BLaER1 (cell line): Measurements from ENCODE around the gene SYT1.
A peak's percentile ranks its signal among the peaks of the same experiment; 100 is the strongest.
"Not testable (repeated sequence)": the region's sequence is repeated elsewhere in the genome, so short reads cannot be mapped to it uniquely, and the experiment has no call there.

Source experiments
- H3K27ac ChIP-seq: shearing (Covaris generic); formaldehyde crosslinking; 2 replicates; pipeline ENCODE4 v1.8.1; 2022
- H3K27me3 ChIP-seq: shearing (Covaris generic); formaldehyde crosslinking; 2 replicates; pipeline ENCODE4 v1.8.1; 2022
- H3K36me3 ChIP-seq: shearing (Covaris generic); formaldehyde crosslinking; 2 replicates; pipeline ENCODE4 v1.8.1; 2022
- H3K4me1 ChIP-seq: shearing (Covaris generic); formaldehyde crosslinking; 2 replicates; pipeline ENCODE4 v1.8.1; 2022
- H3K4me2 ChIP-seq: shearing (Covaris generic); formaldehyde crosslinking; 2 replicates; pipeline ENCODE4 v1.8.1; 2022
- H3K4me3 ChIP-seq: shearing (Covaris generic); formaldehyde crosslinking; 2 replicates; pipeline ENCODE4 v1.8.1; 2022
- H3K9ac ChIP-seq: shearing (Covaris generic); formaldehyde crosslinking; 2 replicates; pipeline ENCODE4 v1.8.1; 2022
- H3K9me3 ChIP-seq: shearing (Covaris generic); formaldehyde crosslinking; 2 replicates; pipeline ENCODE4 v1.8.1; 2022
- H4K20me1 ChIP-seq: shearing (Covaris generic); formaldehyde crosslinking; 2 replicates; pipeline ENCODE4 v1.8.1; 2022
- Cebpa-rat ChIP-seq: shearing (Covaris generic); IDR thresholded peaks from 2 replicates; pipeline ENCODE4 v1.8.1; 2022

The SYT1 gene

GRCh38 chr12:78864403-78864869, at the start of gene SYT1:
Gene SYT1, plus strand, starts transcription at chr12:78864774.
- H3K9me3 ChIP-seq = no peaks in the 10 kb centered on the region
- peak within 1 kb of the TSS; percentile 82 for H3K9ac ChIP-seq
- H3K4me3 ChIP-seq = peak within 1 kb of the TSS; percentile 91
- H3K27me3 ChIP-seq = no peaks in the 10 kb centered on the region
- no peak for TF ChIP-seq Cebpa-rat
- no peaks in the 10 kb centered on the region for H3K36me3 ChIP-seq
- peak within 1 kb of the TSS; percentile 77 for H3K4me2 ChIP-seq
- peaks cover 51% of the 10 kb centered on the region for H3K4me1 ChIP-seq
- H3K27ac ChIP-seq = peak within 1 kb of the TSS; percentile 76
- H4K20me1 ChIP-seq = no peaks in the 10 kb centered on the region

GRCh38 chr12:78818487-78818886, 46.1 kb upstream of the SYT1 start:
- no peak overlapping the region for H3K27ac ChIP-seq
- H3K9ac ChIP-seq = no peak overlapping the region
- no peaks in the 10 kb centered on the region for H4K20me1 ChIP-seq
- H3K9me3 ChIP-seq = no peaks in the 10 kb centered on the region
- no peak overlapping the region for H3K4me2 ChIP-seq
- no peak for TF ChIP-seq Cebpa-rat
- H3K4me3 ChIP-seq = no peak overlapping the region
- H3K27me3 ChIP-seq = no peaks in the 10 kb centered on the region
- no peaks in the 10 kb centered on the region for H3K4me1 ChIP-seq
- H3K36me3 ChIP-seq = no peaks in the 10 kb centered on the region

GRCh38 chr12:78820946-78821345, 43.6 kb upstream of the SYT1 start:
- Histone ChIP-seq H3K27ac (no peak overlapping the region), H3K9ac (no peak overlapping the region), H3K27me3 (no peaks in the 10 kb centered on the region), H3K9me3 (no peaks in the 10 kb centered on the region), H3K4me3 (no peak overlapping the region), H4K20me1 (no peaks in the 10 kb centered on the region), H3K4me2 (no peak overlapping the region), H3K4me1 (no peaks in the 10 kb centered on the region), H3K36me3 (no peaks in the 10 kb centered on the region)
- TF ChIP-seq Cebpa-rat = no peak

- no peak overlapping the region for H3K9ac ChIP-seq
- TF ChIP-seq Cebpa-rat = no peak
- no peaks in the 10 kb centered on the region for H4K20me1 ChIP-seq
- no peaks in the 10 kb centered on the region for H3K9me3 ChIP-seq
- H3K4me3 ChIP-seq = no peak overlapping the region
- H3K27me3 ChIP-seq = no peaks in the 10 kb centered on the region
- H3K36me3 ChIP-seq = no peaks in the 10 kb centered on the region
- no peak overlapping the region for H3K27ac ChIP-seq
- no peaks in the 10 kb centered on the region for H3K4me1 ChIP-seq
- H3K4me2 ChIP-seq = no peak overlapping the region
Observed at GRCh38 chr12:78824918-78825317, 39.7 kb upstream of the SYT1 start.

GRCh38 chr12:78829690-78830089, 34.9 kb upstream of the SYT1 start:
- no peaks in the 10 kb centered on the region for H3K9me3 ChIP-seq

GRCh38 chr12:78835493-78835892, 29.1 kb upstream of the SYT1 start:
- Histone ChIP-seq H3K4me2 (no peak overlapping the region), H3K4me1 (no peaks in the 10 kb centered on the region), H3K9ac (no peak overlapping the region), H3K9me3 (no peaks in the 10 kb centered on the region), H3K27ac (no peak overlapping the region), H3K4me3 (no peak overlapping the region), H3K36me3 (no peaks in the 10 kb centered on the region), H4K20me1 (no peaks in the 10 kb centered on the region), H3K27me3 (no peaks in the 10 kb centered on the region)
- no peak for TF ChIP-seq Cebpa-rat

More at GRCh38 chr12:78829690-78830089, 34.9 kb upstream of the SYT1 start:
- H3K9ac ChIP-seq = no peak overlapping the region
- no peak for TF ChIP-seq Cebpa-rat
- no peak overlapping the region for H3K4me3 ChIP-seq
- H4K20me1 ChIP-seq = no peaks in the 10 kb centered on the region
- H3K36me3 ChIP-seq = no peaks in the 10 kb centered on the region
- no peaks in the 10 kb centered on the region for H3K4me1 ChIP-seq
- no peaks in the 10 kb centered on the region for H3K27me3 ChIP-seq
- H3K27ac ChIP-seq = no peak overlapping the region
- H3K4me2 ChIP-seq = no peak overlapping the region

GRCh38 chr12:78840518-78841019, 24.0 kb upstream of the SYT1 start:
- not testable (repeated sequence) for H3K4me3 ChIP-seq, H3K36me3 ChIP-seq

GRCh38 chr12:78853231-78853630, 11.3 kb upstream of the SYT1 start:
- Histone ChIP-seq H3K27me3 (no peaks in the 10 kb centered on the region), H3K36me3 (no peaks in the 10 kb centered on the region), H3K27ac (no peak overlapping the region), H4K20me1 (no peaks in the 10 kb centered on the region), H3K9ac (no peak overlapping the region), H3K9me3 (peaks cover 4% of the 10 kb centered on the region; the same call in 1 of the 2 replicates), H3K4me1 (no peaks in the 10 kb centered on the region), H3K4me2 (no peak overlapping the region), H3K4me3 (no peak overlapping the region)
- no peak for TF ChIP-seq Cebpa-rat

More at GRCh38 chr12:78840518-78841019, 24.0 kb upstream of the SYT1 start:
- not testable (repeated sequence) for H3K4me2 ChIP-seq, H3K9ac ChIP-seq, H3K27me3 ChIP-seq, H3K27ac ChIP-seq, H4K20me1 ChIP-seq, H3K4me1 ChIP-seq
- H3K9me3 ChIP-seq = peaks cover 16% of the 10 kb centered on the region

- TF ChIP-seq Cebpa-rat = no peak
- H3K9me3 ChIP-seq = no peaks in the 10 kb centered on the region
- peaks cover 44% of the 10 kb centered on the region for H3K4me1 ChIP-seq
- peak overlapping the region; percentile 77 for H3K4me2 ChIP-seq
- peak overlapping the region; percentile 77 for H3K9ac ChIP-seq
- H3K36me3 ChIP-seq = no peaks in the 10 kb centered on the region
- H3K27ac ChIP-seq = peak overlapping the region; percentile 76
- H4K20me1 ChIP-seq = no peaks in the 10 kb centered on the region
- H3K27me3 ChIP-seq = no peaks in the 10 kb centered on the region
- H3K4me3 ChIP-seq = peak overlapping the region; percentile 91
Observed at GRCh38 chr12:78863482-78864402, 832 bp upstream of the SYT1 start.

GRCh38 chr12:78864870-78865463, 393 bp downstream of the SYT1 start:
- Histone ChIP-seq H3K9ac (peak overlapping the region; percentile 82), H3K36me3 (no peaks in the 10 kb centered on the region), H3K4me3 (peak overlapping the region; percentile 91), H3K4me1 (peaks cover 56% of the 10 kb centered on the region), H3K9me3 (no peaks in the 10 kb centered on the region), H3K4me2 (peak overlapping the region; percentile 77), H3K27me3 (no peaks in the 10 kb centered on the region), H3K27ac (peak overlapping the region; percentile 76), H4K20me1 (peaks cover 4% of the 10 kb centered on the region)
- TF ChIP-seq Cebpa-rat = no peak
